Measurements from ENCODE around the gene HPSE2. TPM values are rescaled to one million over a fixed set of nuclear protein-coding genes. Genes with fewer than 3 reads are reported as not detected.

Gene HPSE2
- total and polyA plus RNA-seq, 2 experiments from 2014 or later = 0.10 to 0.24 TPM

DNA sequence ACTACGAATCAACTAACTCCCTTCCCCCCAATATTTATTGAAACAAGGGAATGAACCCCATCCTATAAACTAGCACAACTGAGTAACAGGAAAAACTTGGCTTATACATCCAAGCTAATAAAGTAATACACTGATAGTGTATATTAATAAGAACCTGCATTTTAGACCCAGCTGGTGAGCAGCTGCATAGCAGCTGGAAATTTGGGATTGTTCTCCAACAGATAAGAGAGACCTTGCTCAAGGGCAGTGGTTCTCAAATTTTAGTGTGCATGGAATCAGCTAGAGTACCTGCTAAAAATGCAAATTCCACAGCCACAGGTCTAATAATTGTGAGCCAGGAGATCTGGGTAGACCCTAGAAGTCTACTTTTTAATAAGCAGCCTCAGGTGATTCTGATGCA lies 404.3 kb downstream of the HPSE2 start:
- no peak for TF ChIP-seq EZH2 (IDR thresholded peaks at IDR 0.05; ENCODE audit: low read depth, unreplicated experiment)
- TF ChIP-seq NANOG (IDR thresholded peaks at IDR 0.05; ENCODE audit: borderline replicate concordance) = no peak
- TF ChIP-seq STAT1 (IDR thresholded peaks at IDR 0.05; ENCODE audit: unreplicated experiment) = no peak
- ATAC-seq (no peak), DNase-seq (ENCODE audit: low spot score) (no peak)
- Histone ChIP-seq H3K4me3 (no peak overlapping the region), H4K20me1 (replicated peaks; ENCODE audit: insufficient read depth) (no peaks in the 10 kb centered on the region), H3K79me2 (replicated peaks; ENCODE audit: insufficient read depth) (no peaks in the 10 kb centered on the region), H3F3A (replicated peaks; ENCODE audit: low read depth) (no peaks in the 10 kb centered on the region), H3K27ac (ENCODE audit: low read depth) (no peak overlapping the region), H3K27me3 (ENCODE audit: insufficient read depth) (no peaks in the 10 kb centered on the region), H3K9me2 (ENCODE audit: insufficient read depth) (no peaks in the 10 kb centered on the region), H3K4me1 (ENCODE audit: insufficient read depth) (peaks cover 19% of the 10 kb centered on the region), H2AFZ (no peak overlapping the region), H3K36me3 (ENCODE audit: insufficient read depth) (no peaks in the 10 kb centered on the region), H3K4me2 (no peak overlapping the region)
- H3K27me3 Mint-ChIP-seq (ENCODE audit: insufficient read depth, low read depth, poor library complexity) = no peaks in the 10 kb centered on the region
- peaks cover 20% of the 10 kb centered on the region for H3K4me1 Mint-ChIP-seq
- no peaks in the 10 kb centered on the region for H3K36me3 Mint-ChIP-seq (ENCODE audit: low read depth)
- H3K4me3 Mint-ChIP-seq = no peak overlapping the region
- H3K27ac Mint-ChIP-seq = no peak overlapping the region
- no peaks in the 10 kb centered on the region for H3K9me3 Mint-ChIP-seq

DNA sequence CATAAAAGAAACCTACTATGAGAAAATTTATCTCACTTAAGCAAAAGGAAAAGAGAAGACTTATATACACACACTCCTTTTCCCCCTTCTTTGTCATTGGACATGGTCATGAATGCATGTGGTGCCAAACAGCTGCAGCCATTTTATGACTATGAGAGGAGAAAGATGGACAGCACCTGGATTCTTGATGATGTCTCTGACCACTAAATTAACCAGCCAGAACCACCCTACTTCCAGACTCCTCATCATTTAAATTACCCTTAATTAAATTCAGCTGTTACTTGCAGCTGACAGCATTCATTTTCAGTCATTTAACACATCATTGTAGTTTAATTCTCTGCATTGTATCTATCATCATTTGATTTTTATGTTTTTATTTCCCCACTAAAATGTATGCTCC lies 409.9 kb downstream of the HPSE2 start:
- H3K27ac Mint-ChIP-seq = no peak overlapping the region
- TF ChIP-seq, protein P1, sequence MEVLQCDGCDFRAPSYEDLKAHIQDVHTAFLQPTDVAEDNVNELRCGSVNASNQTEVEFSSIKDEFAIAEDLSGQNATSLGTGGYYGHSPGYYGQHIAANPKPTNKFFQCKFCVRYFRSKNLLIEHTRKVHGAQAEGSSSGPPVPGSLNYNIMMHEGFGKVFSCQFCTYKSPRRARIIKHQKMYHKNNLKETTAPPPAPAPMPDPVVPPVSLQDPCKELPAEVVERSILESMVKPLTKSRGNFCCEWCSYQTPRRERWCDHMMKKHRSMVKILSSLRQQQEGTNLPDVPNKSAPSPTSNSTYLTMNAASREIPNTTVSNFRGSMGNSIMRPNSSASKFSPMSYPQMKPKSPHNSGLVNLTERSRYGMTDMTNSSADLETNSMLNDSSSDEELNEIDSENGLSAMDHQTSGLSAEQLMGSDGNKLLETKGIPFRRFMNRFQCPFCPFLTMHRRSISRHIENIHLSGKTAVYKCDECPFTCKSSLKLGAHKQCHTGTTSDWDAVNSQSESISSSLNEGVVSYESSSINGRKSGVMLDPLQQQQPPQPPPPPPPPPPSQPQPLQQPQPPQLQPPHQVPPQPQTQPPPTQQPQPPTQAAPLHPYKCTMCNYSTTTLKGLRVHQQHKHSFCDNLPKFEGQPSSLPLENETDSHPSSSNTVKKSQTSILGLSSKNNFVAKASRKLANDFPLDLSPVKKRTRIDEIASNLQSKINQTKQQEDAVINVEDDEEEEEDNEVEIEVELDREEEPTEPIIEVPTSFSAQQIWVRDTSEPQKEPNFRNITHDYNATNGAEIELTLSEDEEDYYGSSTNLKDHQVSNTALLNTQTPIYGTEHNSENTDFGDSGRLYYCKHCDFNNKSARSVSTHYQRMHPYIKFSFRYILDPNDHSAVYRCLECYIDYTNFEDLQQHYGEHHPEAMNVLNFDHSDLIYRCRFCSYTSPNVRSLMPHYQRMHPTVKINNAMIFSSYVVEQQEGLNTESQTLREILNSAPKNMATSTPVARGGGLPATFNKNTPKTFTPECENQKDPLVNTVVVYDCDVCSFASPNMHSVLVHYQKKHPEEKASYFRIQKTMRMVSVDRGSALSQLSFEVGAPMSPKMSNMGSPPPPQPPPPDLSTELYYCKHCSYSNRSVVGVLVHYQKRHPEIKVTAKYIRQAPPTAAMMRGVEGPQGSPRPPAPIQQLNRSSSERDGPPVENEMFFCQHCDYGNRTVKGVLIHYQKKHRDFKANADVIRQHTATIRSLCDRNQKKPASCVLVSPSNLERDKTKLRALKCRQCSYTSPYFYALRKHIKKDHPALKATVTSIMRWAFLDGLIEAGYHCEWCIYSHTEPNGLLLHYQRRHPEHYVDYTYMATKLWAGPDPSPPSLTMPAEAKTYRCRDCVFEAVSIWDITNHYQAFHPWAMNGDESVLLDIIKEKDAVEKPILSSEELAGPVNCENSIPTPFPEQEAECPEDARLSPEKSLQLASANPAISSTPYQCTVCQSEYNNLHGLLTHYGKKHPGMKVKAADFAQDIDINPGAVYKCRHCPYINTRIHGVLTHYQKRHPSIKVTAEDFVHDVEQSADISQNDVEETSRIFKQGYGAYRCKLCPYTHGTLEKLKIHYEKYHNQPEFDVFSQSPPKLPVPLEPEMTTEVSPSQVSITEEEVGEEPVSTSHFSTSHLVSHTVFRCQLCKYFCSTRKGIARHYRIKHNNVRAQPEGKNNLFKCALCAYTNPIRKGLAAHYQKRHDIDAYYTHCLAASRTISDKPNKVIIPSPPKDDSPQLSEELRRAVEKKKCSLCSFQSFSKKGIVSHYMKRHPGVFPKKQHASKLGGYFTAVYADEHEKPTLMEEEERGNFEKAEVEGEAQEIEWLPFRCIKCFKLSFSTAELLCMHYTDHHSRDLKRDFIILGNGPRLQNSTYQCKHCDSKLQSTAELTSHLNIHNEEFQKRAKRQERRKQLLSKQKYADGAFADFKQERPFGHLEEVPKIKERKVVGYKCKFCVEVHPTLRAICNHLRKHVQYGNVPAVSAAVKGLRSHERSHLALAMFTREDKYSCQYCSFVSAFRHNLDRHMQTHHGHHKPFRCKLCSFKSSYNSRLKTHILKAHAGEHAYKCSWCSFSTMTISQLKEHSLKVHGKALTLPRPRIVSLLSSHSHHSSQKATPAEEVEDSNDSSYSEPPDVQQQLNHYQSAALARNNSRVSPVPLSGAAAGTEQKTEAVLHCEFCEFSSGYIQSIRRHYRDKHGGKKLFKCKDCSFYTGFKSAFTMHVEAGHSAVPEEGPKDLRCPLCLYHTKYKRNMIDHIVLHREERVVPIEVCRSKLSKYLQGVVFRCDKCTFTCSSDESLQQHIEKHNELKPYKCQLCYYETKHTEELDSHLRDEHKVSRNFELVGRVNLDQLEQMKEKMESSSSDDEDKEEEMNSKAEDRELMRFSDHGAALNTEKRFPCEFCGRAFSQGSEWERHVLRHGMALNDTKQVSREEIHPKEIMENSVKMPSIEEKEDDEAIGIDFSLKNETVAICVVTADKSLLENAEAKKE (CRISPR knock-in tag; IDR thresholded peaks at IDR 0.05) = no peak
- TF ChIP-seq ZNF331 (CRISPR knock-in tag; IDR thresholded peaks at IDR 0.05; ENCODE audit: low read depth) = no peak
- no peak for TF ChIP-seq REST (IDR thresholded peaks at IDR 0.05; ENCODE audit: unreplicated experiment)
- TF ChIP-seq CREB1 (CRISPR knock-in tag; IDR thresholded peaks at IDR 0.05; ENCODE audit: low read depth) = no peak
- no peak for TF ChIP-seq STAT1 (IDR thresholded peaks at IDR 0.05; ENCODE audit: unreplicated experiment)
- no peak for TF ChIP-seq POLR2AphosphoS5 (IDR thresholded peaks at IDR 0.05; ENCODE audit: low read depth)
- no peak for TF ChIP-seq ZNF114 (CRISPR knock-in tag; IDR thresholded peaks at IDR 0.05)
- TF ChIP-seq JUNB (IDR thresholded peaks at IDR 0.05; ENCODE audit: unreplicated experiment) = no peak
- no peak for TF ChIP-seq EZH2phosphoT487 (IDR thresholded peaks at IDR 0.05; ENCODE audit: unreplicated experiment)
- TF ChIP-seq, protein P2, sequence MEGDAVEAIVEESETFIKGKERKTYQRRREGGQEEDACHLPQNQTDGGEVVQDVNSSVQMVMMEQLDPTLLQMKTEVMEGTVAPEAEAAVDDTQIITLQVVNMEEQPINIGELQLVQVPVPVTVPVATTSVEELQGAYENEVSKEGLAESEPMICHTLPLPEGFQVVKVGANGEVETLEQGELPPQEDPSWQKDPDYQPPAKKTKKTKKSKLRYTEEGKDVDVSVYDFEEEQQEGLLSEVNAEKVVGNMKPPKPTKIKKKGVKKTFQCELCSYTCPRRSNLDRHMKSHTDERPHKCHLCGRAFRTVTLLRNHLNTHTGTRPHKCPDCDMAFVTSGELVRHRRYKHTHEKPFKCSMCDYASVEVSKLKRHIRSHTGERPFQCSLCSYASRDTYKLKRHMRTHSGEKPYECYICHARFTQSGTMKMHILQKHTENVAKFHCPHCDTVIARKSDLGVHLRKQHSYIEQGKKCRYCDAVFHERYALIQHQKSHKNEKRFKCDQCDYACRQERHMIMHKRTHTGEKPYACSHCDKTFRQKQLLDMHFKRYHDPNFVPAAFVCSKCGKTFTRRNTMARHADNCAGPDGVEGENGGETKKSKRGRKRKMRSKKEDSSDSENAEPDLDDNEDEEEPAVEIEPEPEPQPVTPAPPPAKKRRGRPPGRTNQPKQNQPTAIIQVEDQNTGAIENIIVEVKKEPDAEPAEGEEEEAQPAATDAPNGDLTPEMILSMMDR (conservative IDR thresholded peaks at IDR 0.05; ENCODE audit: low read depth in 2 of 2) = no peak
- no peak for TF ChIP-seq NANOG (IDR thresholded peaks at IDR 0.05; ENCODE audit: borderline replicate concordance)

More for the DNA sequence above, 409.9 kb downstream of the HPSE2 start:
- Histone ChIP-seq H3K27me3 (ENCODE audit: insufficient read depth) (no peaks in the 10 kb centered on the region), H3K4me1 (ENCODE audit: insufficient read depth) (peaks cover 10% of the 10 kb centered on the region; the same call in 1 of the 2 replicates), H2AFZ (no peak overlapping the region), H3K79me2 (replicated peaks; ENCODE audit: insufficient read depth) (no peaks in the 10 kb centered on the region), H3F3A (replicated peaks; ENCODE audit: low read depth) (no peaks in the 10 kb centered on the region), H3K4me3 (no peak overlapping the region), H4K20me1 (replicated peaks; ENCODE audit: insufficient read depth) (no peaks in the 10 kb centered on the region), H3K27ac (ENCODE audit: low read depth) (no peak overlapping the region), H3K36me3 (ENCODE audit: insufficient read depth) (no peaks in the 10 kb centered on the region), H3K4me2 (no peak overlapping the region), H3K9me2 (ENCODE audit: insufficient read depth) (no peaks in the 10 kb centered on the region)
- no peak for DNase-seq (ENCODE audit: low spot score)
- ATAC-seq = no peak
- peaks cover 4% of the 10 kb centered on the region; the same call in 2 of the 3 replicates for H3K4me1 Mint-ChIP-seq
- no peaks in the 10 kb centered on the region for H3K9me3 Mint-ChIP-seq
- no peak overlapping the region for H3K4me3 Mint-ChIP-seq
- H3K27me3 Mint-ChIP-seq (ENCODE audit: insufficient read depth, low read depth, poor library complexity) = no peaks in the 10 kb centered on the region
- no peaks in the 10 kb centered on the region for H3K36me3 Mint-ChIP-seq (ENCODE audit: low read depth)

All from GM23338 (cell line).